Daoy (cell line): Measurements from ENCODE around the gene NCOA1. TPM values are rescaled to one million over a fixed set of nuclear protein-coding genes. Genes with fewer than 3 reads are reported as not detected.

Experiments used
- DNase-seq: peaks from one replicate; pipeline ENCODE4 v3.0.0-alpha.2; 2015; ENCODE audit warnings: low read depth
- total RNA-seq: library from RNA; depleted of rRNA; stranded (reverse); fragments of >200 nt; shearing (Covaris generic); gene quantifications from 2 replicates; pipeline ENCODE4 v1.2.3, GENCODE V29; 2014

The NCOA1 gene
- total RNA-seq, 1 experiment from 2014 or later: 5.5 TPM

GRCh38 chr2:24739354-24740025, 248.4 kb downstream of the NCOA1 start:
- DNase-seq: no peak

- no peak for DNase-seq
These were observed 249.1 kb downstream of the NCOA1 start for GRCh38 chr2:24740142-24740541.

GRCh38 chr2:24742730-24743129, 251.7 kb downstream of the NCOA1 start:
- DNase-seq: no peak

GRCh38 chr2:24743924-24744323, 252.9 kb downstream of the NCOA1 start:
- no peak for DNase-seq

- no peak for DNase-seq
These were observed 253.3 kb downstream of the NCOA1 start for GRCh38 chr2:24744356-24744755.

GRCh38 chr2:24745825-24746224, 254.8 kb downstream of the NCOA1 start:
- no peak for DNase-seq

GRCh38 chr2:24747299-24747698, 256.2 kb downstream of the NCOA1 start:
- no peak for DNase-seq

- no peak for DNase-seq
These were observed 258.1 kb downstream of the NCOA1 start for GRCh38 chr2:24749069-24749691.

- DNase-seq: no peak
These were observed 264.1 kb downstream of the NCOA1 start for GRCh38 chr2:24754985-24755705.

GRCh38 chr2:24756789-24757188, 265.7 kb downstream of the NCOA1 start:
- DNase-seq: no peak

- no peak for DNase-seq
These were observed 270.8 kb downstream of the NCOA1 start for GRCh38 chr2:24761866-24762265.

- no peak for DNase-seq
These were observed 271.5 kb downstream of the NCOA1 start for GRCh38 chr2:24762518-24762917.

- DNase-seq: no peak
These were observed 272.8 kb downstream of the NCOA1 start for GRCh38 chr2:24763843-24764242.

- DNase-seq: no peak
These were observed 275.6 kb downstream of the NCOA1 start for GRCh38 chr2:24766609-24767008.

- no peak for DNase-seq
These were observed 277.0 kb downstream of the NCOA1 start for GRCh38 chr2:24768013-24768412.

GRCh38 chr2:24768601-24769000, 277.5 kb downstream of the NCOA1 start:
- no peak for DNase-seq

- no peak for DNase-seq
These were observed 280.0 kb downstream of the NCOA1 start for GRCh38 chr2:24771061-24771460.

GRCh38 chr2:24771764-24772586, 280.9 kb downstream of the NCOA1 start:
- DNase-seq: no peak

GRCh38 chr2:24774373-24774772, 283.3 kb downstream of the NCOA1 start:
- no peak for DNase-seq

GRCh38 chr2:24779116-24779515, 288.1 kb downstream of the NCOA1 start:
- DNase-seq: no peak

- DNase-seq: no peak
These were observed 292.6 kb downstream of the NCOA1 start for GRCh38 chr2:24783641-24784040.

- DNase-seq: no peak
These were observed 294.7 kb downstream of the NCOA1 start for GRCh38 chr2:24785671-24786321.
